HG03064 (cell line): Measurements from ENCODE around the gene THBS1.

ENCODE experiments used
- ATAC-seq: cut with Tn5 transposase; IDR thresholded peaks from one replicate; pipeline ENCODE4 v1.9.1; 2021; ENCODE audit warnings: low read depth; ENCODE audit not compliant: unreplicated experiment

THBS1 gene

DNA sequence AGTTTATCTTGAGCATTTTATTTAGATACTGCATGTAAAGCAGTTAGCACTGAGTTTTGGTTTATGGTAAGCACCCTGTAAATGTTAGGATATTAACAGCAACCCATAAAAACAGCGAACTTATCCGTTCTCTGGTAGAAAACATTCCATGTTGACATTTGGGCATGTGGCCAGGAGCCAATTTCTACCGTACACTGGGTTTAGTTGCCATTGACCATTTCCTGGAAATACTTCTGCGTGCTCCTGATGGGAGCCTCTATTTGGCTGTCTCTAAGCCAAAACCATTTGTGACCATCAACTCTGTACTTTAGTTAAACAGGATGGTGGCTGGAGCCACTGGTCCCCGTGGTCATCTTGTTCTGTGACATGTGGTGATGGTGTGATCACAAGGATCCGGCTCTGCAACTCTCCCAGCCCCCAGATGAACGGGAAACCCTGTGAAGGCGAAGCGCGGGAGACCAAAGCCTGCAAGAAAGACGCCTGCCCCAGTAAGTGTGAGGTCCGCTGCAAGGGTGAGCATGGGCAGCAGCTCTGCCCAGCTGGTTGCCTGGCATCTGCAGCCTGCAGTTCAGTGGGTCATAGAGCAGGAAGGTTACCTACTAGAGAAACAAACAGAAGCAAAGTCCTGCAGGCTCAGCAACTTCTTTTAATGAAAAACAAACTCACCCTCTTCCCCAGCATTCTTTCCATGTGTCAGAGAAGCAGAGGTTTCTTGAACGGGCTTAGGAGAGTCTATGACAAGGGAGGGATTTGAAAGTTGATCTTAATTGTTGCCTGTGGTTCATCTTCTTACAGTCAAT is 7.1 kb downstream of the THBS1 start:
- no peak for ATAC-seq

DNA sequence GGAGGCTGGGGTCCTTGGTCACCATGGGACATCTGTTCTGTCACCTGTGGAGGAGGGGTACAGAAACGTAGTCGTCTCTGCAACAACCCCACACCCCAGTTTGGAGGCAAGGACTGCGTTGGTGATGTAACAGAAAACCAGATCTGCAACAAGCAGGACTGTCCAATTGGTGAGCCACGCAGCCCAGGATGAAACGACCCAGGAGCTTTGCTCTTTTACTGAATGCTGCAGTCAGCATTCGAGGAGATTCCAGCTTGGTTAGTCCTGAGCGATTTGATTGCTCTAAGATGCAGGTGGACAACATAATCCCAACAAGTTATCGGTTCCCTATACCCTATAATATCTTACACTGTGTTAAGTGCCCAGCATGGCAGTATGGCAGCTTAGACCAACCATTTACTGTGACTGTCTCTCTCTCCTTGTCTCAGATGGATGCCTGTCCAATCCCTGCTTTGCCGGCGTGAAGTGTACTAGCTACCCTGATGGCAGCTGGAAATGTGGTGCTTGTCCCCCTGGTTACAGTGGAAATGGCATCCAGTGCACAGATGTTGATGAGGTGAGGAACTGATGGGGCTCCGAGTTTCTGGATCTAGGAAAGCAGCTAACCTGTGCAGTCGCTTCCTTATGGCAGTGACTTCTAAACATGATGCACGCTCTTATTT is 7.8 kb downstream of the THBS1 start:
- no peak for ATAC-seq

DNA sequence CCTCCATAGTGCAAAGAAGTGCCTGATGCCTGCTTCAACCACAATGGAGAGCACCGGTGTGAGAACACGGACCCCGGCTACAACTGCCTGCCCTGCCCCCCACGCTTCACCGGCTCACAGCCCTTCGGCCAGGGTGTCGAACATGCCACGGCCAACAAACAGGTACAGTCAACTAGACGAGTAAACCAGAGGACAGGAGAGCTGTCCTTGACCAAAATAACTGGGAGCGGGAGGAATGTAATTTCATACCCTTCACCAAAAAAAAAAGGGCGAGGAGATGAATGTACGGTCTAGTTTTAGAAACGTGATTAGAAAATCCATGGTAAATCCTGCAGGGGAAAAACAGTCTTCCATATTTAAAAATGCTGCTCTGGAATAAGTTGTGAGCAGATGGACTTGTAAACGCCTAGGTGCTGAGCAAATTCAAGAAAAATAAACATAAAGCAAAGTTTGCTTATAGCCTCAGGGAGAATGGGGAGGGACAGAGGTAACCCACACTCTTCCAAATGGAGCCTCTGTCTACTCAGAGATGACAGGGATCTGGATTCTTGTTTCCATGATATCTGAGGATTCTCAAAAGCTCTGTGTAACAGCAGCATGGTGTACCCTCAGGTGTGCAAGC is 8.4 kb downstream of the THBS1 start:
- no peak for ATAC-seq

DNA sequence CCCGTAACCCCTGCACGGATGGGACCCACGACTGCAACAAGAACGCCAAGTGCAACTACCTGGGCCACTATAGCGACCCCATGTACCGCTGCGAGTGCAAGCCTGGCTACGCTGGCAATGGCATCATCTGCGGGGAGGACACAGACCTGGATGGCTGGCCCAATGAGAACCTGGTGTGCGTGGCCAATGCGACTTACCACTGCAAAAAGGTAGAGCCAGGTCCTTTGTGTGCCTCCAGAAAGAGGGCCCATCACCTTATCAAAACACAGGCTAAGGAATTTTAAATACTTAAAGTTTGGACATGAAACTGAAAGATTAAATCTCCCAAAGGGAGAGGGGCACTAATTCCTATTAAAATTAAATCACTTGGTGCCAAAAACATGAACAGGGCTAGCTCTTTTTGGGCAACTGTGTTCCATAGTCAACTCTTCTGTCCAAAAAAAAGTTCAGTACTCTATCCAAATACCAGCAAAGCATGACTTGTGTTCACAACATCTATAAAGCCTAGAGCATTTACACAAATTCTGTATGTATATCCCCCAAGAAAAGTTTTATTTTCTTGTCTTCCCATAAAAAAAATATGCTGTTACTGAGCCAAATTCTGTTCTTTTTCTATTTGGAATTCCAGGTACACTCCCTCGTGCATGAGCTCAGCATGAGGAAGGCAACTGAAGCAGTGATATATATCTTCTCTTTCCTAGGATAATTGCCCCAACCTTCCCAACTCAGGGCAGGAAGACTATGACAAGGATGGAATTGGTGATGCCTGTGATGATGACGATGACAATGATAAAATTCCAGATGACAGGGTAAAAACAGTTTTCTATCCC is 9.2 kb downstream of the THBS1 start:
- no peak for ATAC-seq

DNA sequence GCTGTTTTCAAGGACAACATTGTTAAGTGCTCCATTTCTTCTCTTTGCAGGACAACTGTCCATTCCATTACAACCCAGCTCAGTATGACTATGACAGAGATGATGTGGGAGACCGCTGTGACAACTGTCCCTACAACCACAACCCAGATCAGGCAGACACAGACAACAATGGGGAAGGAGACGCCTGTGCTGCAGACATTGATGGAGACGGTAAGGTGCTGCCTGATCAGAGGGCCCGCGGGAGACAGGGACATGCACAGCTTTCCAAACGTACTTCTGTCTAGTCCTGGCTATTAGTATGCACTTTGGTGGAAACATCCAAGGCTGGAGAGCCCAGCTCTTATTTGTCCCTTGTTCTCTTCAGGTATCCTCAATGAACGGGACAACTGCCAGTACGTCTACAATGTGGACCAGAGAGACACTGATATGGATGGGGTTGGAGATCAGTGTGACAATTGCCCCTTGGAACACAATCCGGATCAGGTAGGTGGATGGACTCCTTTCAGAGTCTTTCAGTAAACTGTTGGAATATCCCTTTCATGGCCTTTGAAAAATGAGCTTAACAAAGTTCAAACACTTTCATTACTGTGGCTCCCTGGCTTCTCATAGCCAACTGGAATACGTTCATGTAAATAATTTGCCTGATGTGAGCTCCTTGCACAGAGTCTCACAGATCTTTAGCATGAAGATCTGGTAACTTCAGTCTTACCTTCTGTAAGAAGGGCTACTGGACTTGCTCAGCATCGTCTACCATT is 10.4 kb downstream of the THBS1 start:
- ATAC-seq: no peak

DNA sequence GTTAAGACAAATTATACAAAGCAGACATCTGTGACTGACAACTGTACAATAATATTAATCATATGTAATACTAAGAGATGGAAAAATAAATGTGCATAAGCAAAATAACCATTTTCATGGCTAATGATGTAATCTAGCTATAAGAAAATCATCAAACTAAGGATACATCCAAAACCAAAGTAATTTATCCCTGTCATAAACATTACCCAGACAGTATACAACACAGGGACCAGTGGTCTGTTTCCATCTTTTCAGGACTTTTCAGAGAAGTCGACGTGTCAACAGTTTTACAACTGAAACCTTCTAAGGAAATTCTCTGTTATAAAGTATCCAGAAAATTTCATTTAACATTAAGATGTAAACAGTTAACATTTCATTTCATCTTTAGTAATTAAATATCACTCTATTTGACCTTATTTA is 11.0 kb downstream of the THBS1 start:
- ATAC-seq: no peak

DNA sequence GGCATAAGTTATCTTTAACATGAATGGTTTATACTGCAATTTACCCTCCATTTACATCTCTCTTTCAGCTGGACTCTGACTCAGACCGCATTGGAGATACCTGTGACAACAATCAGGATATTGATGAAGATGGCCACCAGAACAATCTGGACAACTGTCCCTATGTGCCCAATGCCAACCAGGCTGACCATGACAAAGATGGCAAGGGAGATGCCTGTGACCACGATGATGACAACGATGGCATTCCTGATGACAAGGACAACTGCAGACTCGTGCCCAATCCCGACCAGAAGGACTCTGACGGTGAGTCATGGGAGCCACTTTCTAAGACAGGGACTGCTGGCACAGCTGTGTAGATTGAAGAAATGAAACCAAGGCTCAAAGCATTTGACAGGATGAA is 11.6 kb downstream of the THBS1 start:
- no peak for ATAC-seq

DNA sequence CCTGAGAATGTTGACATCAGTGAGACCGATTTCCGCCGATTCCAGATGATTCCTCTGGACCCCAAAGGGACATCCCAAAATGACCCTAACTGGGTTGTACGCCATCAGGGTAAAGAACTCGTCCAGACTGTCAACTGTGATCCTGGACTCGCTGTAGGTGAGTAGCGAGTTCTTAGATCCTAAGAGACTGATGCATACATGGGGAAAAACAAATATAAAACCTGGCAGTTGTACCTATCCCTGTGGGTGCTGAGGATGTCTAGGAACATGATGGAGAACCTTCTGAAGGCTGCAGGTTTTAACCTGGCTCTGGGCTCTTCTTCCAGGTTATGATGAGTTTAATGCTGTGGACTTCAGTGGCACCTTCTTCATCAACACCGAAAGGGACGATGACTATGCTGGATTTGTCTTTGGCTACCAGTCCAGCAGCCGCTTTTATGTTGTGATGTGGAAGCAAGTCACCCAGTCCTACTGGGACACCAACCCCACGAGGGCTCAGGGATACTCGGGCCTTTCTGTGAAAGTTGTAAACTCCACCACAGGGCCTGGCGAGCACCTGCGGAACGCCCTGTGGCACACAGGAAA is 12.3 kb downstream of the THBS1 start:
- no peak for ATAC-seq

DNA sequence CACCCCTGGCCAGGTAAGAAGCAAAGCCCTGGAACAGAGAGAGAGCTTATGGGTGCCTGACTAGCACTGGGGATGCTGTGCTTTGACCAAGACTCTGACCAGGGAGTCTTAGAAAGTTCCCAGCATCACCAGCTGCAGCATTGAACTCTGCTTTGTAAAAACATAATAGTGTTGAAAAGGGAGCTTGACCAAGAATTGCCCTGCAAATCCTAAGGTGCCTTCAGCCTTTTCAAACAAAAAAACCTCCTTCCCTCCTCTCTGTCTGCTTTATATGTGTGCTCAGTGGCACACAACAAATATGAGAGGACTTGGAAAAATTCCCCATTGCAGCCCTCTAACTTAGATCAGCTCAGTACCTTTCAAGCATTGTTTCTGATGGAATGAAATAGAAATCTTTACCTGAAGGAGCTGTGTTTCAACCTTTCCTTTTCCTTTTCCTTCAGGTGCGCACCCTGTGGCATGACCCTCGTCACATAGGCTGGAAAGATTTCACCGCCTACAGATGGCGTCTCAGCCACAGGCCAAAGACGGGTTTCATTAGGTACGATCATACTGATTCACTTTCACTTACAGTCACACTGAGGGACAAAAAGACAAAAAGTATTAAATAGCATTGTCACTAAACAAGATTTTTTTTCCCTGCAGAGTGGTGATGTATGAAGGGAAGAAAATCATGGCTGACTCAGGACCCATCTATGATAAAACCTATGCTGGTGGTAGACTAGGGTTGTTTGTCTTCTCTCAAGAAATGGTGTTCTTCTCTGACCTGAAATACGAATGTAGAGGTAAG is 13.0 kb downstream of the THBS1 start:
- ATAC-seq: no peak

DNA sequence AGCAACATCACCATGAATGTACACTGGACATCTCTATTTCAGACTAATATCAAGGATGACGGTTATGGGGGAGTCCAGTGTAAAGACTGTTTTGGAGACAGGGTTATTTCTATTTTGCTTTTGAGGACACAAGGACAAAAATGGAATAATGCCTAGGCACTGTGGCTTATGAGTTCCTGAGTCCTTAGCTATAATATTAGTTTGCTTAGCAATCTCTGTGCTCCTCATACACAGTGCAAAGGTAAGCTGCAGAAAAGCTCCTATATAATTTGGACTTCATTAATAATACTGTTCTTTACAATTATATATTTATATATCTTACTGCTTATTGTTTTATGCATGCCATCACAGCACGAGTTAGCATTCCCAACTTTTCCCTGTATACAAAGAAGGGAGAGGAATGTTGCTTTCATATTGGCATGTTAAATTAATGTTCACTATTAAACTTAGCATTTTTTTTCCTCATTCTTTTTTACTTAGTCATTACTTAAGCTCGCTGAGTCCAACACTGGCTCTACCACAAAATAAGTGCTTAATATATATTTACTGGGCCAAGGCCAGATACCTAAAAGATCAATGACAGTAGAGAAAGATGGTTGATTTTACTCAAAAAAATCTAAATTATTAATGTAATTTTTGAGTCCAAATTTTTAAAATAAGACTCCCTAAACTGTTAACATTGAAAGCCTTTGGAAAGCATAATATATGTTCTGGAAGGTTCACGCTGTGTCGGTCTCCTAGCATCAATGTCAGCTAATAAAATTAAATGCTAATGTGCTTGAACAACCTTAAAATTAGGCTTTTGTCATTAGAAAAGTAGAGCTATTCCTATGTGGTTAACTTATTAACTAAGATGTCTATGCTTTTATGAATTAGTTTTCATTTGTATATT is 13.8 kb downstream of the THBS1 start:
- ATAC-seq: no peak

DNA sequence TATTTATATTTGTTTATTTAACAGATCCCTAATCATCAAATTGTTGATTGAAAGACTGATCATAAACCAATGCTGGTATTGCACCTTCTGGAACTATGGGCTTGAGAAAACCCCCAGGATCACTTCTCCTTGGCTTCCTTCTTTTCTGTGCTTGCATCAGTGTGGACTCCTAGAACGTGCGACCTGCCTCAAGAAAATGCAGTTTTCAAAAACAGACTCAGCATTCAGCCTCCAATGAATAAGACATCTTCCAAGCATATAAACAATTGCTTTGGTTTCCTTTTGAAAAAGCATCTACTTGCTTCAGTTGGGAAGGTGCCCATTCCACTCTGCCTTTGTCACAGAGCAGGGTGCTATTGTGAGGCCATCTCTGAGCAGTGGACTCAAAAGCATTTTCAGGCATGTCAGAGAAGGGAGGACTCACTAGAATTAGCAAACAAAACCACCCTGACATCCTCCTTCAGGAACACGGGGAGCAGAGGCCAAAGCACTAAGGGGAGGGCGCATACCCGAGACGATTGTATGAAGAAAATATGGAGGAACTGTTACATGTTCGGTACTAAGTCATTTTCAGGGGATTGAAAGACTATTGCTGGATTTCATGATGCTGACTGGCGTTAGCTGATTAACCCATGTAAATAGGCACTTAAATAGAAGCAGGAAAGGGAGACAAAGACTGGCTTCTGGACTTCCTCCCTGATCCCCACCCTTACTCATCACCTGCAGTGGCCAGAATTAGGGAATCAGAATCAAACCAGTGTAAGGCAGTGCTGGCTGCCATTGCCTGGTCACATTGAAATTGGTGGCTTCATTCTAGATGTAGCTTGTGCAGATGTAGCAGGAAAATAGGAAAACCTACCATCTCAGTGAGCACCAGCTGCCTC is 14.7 kb downstream of the THBS1 start:
- ATAC-seq: no peak

DNA sequence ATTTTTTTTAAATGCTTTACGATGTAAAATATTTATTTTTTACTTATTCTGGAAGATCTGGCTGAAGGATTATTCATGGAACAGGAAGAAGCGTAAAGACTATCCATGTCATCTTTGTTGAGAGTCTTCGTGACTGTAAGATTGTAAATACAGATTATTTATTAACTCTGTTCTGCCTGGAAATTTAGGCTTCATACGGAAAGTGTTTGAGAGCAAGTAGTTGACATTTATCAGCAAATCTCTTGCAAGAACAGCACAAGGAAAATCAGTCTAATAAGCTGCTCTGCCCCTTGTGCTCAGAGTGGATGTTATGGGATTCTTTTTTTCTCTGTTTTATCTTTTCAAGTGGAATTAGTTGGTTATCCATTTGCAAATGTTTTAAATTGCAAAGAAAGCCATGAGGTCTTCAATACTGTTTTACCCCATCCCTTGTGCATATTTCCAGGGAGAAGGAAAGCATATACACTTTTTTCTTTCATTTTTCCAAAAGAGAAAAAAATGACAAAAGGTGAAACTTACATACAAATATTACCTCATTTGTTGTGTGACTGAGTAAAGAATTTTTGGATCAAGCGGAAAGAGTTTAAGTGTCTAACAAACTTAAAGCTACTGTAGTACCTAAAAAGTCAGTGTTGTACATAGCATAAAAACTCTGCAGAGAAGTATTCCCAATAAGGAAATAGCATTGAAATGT is 15.6 kb downstream of the THBS1 start:
- ATAC-seq: no peak

DNA sequence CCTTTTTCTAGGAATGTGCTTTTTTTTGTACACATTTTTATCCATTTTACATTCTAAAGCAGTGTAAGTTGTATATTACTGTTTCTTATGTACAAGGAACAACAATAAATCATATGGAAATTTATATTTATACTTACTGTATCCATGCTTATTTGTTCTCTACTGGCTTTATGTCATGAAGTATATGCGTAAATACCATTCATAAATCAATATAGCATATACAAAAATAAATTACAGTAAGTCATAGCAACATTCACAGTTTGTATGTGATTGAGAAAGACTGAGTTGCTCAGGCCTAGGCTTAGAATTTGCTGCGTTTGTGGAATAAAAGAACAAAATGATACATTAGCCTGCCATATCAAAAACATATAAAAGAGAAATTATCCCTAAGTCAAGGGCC is 16.5 kb downstream of the THBS1 start:
- no peak for ATAC-seq

DNA sequence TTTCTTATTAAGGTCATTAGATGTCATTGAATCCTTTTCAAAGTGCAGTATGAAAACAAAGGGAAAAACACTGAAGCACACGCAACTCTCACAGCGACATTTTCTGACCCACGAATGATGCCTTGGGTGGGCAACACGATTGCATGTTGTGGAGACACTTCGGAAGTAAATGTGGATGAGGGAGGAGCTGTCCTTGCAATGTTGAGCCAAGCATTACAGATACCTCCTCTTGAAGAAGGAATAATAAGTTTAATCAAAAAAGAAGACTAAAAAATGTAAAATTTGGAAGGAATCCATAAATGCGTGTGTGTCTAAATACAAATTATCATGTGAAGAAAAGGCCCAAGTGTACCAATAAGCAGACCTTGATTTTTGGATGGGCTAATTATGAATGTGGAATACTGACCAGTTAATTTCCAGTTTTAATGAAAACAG is 16.9 kb downstream of the THBS1 start:
- ATAC-seq: no peak

DNA sequence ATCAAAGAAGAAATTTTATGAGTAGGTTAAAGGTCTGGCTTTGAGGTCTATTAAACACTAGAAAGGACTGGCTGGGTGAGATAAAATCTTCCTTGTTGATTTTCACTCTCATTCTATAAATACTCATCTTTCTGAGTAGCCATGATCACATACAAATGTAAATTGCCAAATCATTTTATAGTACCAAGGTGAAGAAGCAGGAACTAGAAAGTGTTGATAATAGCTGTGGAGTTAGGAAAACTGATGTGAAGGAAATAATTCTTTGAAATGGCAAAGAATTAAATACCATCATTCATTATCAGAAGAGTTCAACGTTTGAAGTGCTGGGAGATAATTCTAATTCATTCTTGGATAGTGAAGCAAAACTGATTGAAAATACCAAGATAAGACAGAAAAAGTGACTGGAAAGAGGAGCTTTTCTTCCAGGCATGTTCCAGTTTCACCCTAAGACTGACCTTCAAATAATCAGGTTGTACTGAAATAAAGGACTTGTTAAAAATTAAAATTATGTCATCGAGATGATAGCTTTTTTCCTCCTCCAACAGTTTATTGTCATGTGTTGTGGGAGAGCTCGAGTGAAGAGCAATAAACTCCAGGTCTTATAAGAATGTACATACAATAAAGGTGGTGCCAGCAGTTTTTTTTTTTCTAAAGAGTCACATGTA is 17.4 kb downstream of the THBS1 start:
- no peak for ATAC-seq
